Gastroesophageal sphincter (tissue), 4 donors: ENCODE measurements around the gene CAND1. TPM values are rescaled to one million over a fixed set of nuclear protein-coding genes. Genes with fewer than 3 reads are reported as not detected.

ENCODE experiments used
- ATAC-seq: fragments of 150-250 bp; one replicate; pipeline ENCODE4 v1.9.1; 2016; ENCODE audit warnings: mild to moderate bottlenecking, moderate library complexity
- H3K27ac ChIP-seq, 4 donors: fragments of 200-600 bp; sonication (generic) in 3 of 4; 1 replicate in 3 of 4; 2 replicates in 1 of 4; pipeline ENCODE4 v1.5.1; 2016 to 2019
- H3K27me3 ChIP-seq: fragments of 200-600 bp; sonication (generic); one replicate; pipeline ENCODE4 v1.5.1; 2019
- H3K36me3 ChIP-seq, 2 donors: fragments of 200-600 bp; sonication (generic); one replicate each; pipeline ENCODE4 v1.5.1; 2019; ENCODE audit warnings: control low read depth in 1 of 2
- H3K4me1 ChIP-seq, 3 donors: fragments of 200-600 bp; sonication (generic); 1 replicate in 2 of 3; 2 replicates in 1 of 3; pipeline ENCODE4 v1.5.1; 2016 to 2019; ENCODE audit warnings: control low read depth in 2 of 3
- H3K4me3 ChIP-seq, 2 donors: fragments of 200-600 bp; sonication (generic); one replicate each; pipeline ENCODE4 v1.5.1; 2019; ENCODE audit warnings: mild to moderate bottlenecking in 1 of 2, moderate library complexity in 1 of 2
- H3K9me3 ChIP-seq, 3 donors: fragments of 200-600 bp; sonication (generic); one replicate each; pipeline ENCODE4 v1.5.1; 2017 to 2019; ENCODE audit warnings: control low read depth in 2 of 3
- CTCF ChIP-seq, 4 experiments: fragments of 200-600 bp in 2 of 4; fragments of 450-650 bp in 2 of 4; sonication (generic) in 1 of 4; IDR thresholded peaks; one replicate each; pipeline ENCODE4 v1.5.1; 2017 to 2019; ENCODE audit warnings: antibody characterized with exemption in 4 of 4, mild to moderate bottlenecking in 2 of 4, moderate library complexity in 2 of 4
- EP300 ChIP-seq: sonication (generic); formaldehyde crosslinking; IDR thresholded peaks from one replicate; pipeline ENCODE4 v1.6.1; 2017; ENCODE audit warnings: antibody characterized with exemption, mild to moderate bottlenecking
- POLR2A ChIP-seq, 2 donors: fragments of 450-650 bp; IDR thresholded peaks; one replicate each; pipeline ENCODE4 v1.6.1; 2017; ENCODE audit warnings: antibody characterized with exemption in 2 of 2, mild to moderate bottlenecking in 2 of 2, moderate library complexity in 1 of 2
- POLR2AphosphoS5 ChIP-seq: sonication (generic); formaldehyde crosslinking; IDR thresholded peaks from one replicate; pipeline ENCODE4 v1.6.1; 2017; ENCODE audit warnings: antibody characterized with exemption
- WGBS, 2 donors: methylation state at CpG; one replicate each; pipeline ENCODE4 v1.1.5; 2018; ENCODE audit warnings: low coverage in 1 of 2; 5-methylcytosine and 5-hydroxymethylcytosine counted together
- total RNA-seq, 4 donors: library from RNA; depleted of rRNA; stranded (reverse); fragments of >200 nt; gene quantifications; one replicate each; pipeline ENCODE4 v1.1.0, GENCODE V29; 2016

The CAND1 gene
- total RNA-seq, 4 donors from 2014 or later: 68.7 to 98.5 (median 77.8) TPM

DNA sequence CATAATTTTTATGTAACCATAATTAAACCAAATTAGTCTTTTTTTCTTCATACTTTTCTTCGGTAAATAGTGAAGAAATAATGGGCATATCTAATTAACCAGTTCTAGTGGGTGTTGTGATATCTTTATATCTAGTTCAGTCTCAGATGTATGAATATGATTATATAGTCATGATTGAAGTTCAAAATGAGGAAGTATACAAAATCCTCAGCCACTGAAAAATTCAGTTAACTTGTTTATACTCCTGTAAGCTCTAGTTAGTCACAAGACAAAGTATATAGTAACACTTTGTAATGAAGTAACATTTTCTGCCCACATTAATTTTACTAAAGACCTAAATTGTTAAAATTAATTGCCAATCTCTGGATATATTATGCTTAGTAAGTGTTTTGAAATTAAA, 46.5 kb downstream of the CAND1 start:
- no peak for ATAC-seq
- no peak for TF ChIP-seq POLR2AphosphoS5
- TF ChIP-seq POLR2A (IDR thresholded peaks at IDR 0.05): no peak
- TF ChIP-seq EP300: no peak
- TF ChIP-seq CTCF (IDR thresholded peaks at IDR 0.05): no peak
- Histone ChIP-seq H3K27me3 (no peaks in the 10 kb centered on the region), H3K27ac (no peak overlapping the region), H3K4me3 (no peak overlapping the region), H3K4me1 (no peaks in the 10 kb centered on the region), H3K36me3 (peaks cover 10 to 67% of the 10 kb centered on the region in 2 donors), H3K9me3 (no peaks in the 10 kb centered on the region)
- WGBS, 2 donors: 71 to 85% methylated on average over 1 of the region's 1 CpG

DNA sequence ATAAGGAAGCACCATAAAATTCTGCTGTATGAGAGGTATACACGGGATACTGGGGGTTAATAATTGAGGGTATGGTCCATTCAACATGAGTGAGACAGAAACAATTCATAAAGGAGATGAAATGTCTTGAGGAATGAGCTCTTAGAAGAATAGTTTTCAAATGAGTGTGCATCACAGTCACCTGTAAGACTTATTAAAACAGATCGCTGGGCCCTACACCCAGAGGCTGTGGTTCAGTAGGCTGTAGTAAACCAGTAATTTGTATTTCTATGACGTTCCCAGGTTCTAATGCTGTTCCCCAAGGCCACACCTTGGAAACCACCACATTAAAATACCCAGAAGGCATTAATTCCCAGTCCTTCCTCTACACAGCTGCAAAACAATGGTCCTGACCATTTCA, 49.6 kb downstream of the CAND1 start:
- H3K4me1 ChIP-seq: no peaks in the 10 kb centered on the region

GRCh38 chr12:67319936-67320335, 50.8 kb downstream of the CAND1 start:
- Histone ChIP-seq H3K9me3 (no peaks in the 10 kb centered on the region), H3K4me3 (no peak overlapping the region), H3K27ac (no peak overlapping the region), H3K36me3 (peaks cover 0 to 24% of the 10 kb centered on the region in 2 donors), H3K27me3 (no peaks in the 10 kb centered on the region), H3K4me1 (no peaks in the 10 kb centered on the region)
- TF ChIP-seq CTCF (IDR thresholded peaks at IDR 0.05) (no peak), POLR2AphosphoS5 (no peak), POLR2A (IDR thresholded peaks at IDR 0.05) (no peak), EP300 (no peak)
- no peak for ATAC-seq
- 94 to 96% methylated on average over 4 of the region's 4 CpGs for WGBS, 2 donors

More for the DNA sequence above, 49.6 kb downstream of the CAND1 start:
- Histone ChIP-seq H3K27me3 (no peaks in the 10 kb centered on the region), H3K4me3 (no peak overlapping the region), H3K9me3 (no peaks in the 10 kb centered on the region), H3K36me3 (peaks cover 0 to 35% of the 10 kb centered on the region in 2 donors), H3K27ac (no peak overlapping the region)
- 87 to 100% methylated on average over 1 to 3 of the region's 3 CpGs for WGBS, 2 donors
- ATAC-seq: no peak
- TF ChIP-seq EP300: no peak
- no peak for TF ChIP-seq POLR2A (IDR thresholded peaks at IDR 0.05)
- TF ChIP-seq POLR2AphosphoS5: no peak
- TF ChIP-seq CTCF (IDR thresholded peaks at IDR 0.05): no peak

- peaks cover 0 to 17% of the 10 kb centered on the region in 2 donors for H3K36me3 ChIP-seq
- WGBS, 2 donors: 40 to 70% methylated on average over 1 to 3 of the region's 3 CpGs
- no peak for ATAC-seq
- no peak overlapping the region for H3K4me3 ChIP-seq
- H3K27ac ChIP-seq: no peak overlapping the region
- H3K4me1 ChIP-seq: no peaks in the 10 kb centered on the region
- no peaks in the 10 kb centered on the region for H3K27me3 ChIP-seq
- H3K9me3 ChIP-seq: no peaks in the 10 kb centered on the region
- no peak for TF ChIP-seq POLR2A (IDR thresholded peaks at IDR 0.05)
- no peak for TF ChIP-seq CTCF (IDR thresholded peaks at IDR 0.05)
- TF ChIP-seq POLR2AphosphoS5: no peak
- TF ChIP-seq EP300: no peak
Measured at GRCh38 chr12:67320614-67321295, 51.6 kb downstream of the CAND1 start.

DNA sequence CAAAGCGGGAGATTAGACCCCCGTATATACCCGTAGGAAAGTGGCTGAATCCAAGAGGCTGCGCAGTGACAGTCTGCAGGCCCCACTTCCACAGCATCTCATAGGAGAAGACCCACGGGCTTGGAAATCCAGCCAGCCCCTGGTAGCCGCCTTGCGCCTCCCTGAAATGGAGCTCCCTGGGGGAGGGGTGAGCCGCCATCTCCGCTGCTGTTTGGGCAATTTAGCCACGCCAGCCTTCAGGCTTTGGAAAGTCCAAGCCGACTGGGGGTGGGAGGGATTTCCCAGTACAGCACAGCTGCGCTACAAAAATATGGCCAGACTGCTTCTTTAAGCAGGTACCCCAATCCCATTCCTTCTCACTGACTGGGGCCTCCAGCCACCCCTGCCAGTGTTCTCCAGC, 53.4 kb downstream of the CAND1 start:
- ATAC-seq: no peak
- peaks cover 0 to 8% of the 10 kb centered on the region in 2 donors for H3K36me3 ChIP-seq
- TF ChIP-seq CTCF (IDR thresholded peaks at IDR 0.05) (no peak), POLR2AphosphoS5 (no peak), EP300 (no peak), POLR2A (IDR thresholded peaks at IDR 0.05) (no peak)
- H3K4me3 ChIP-seq: no peak overlapping the region
- H3K4me1 ChIP-seq: no peaks in the 10 kb centered on the region
- H3K9me3 ChIP-seq: no peaks in the 10 kb centered on the region
- H3K27ac ChIP-seq: no peak overlapping the region
- no CpG with 5 or more reads among the region's 12 CpGs for WGBS, 2 donors
- H3K27me3 ChIP-seq: no peaks in the 10 kb centered on the region
